Stomach (tissue), 9 donors: Measurements from ENCODE around the gene BSG. TPM values are rescaled to one million over a fixed set of nuclear protein-coding genes. Genes with fewer than 3 reads are reported as not detected.

ENCODE experiments used
- DNase-seq, 2 donors: peaks; one replicate each; pipeline versions ENCODE4 v3.0.0 to v3.0.0-alpha.2; 2013 to 2019
- H3K27ac ChIP-seq, 5 donors: fragments of 200-600 bp in 4 of 5; sonication (generic) in 4 of 5; one replicate each; pipeline ENCODE4 v1.5.1; 2013 to 2019; ENCODE audit warnings: mild to moderate bottlenecking in 1 of 5, moderate library complexity in 1 of 5
- H3K27me3 ChIP-seq, 3 donors: fragments of 200-600 bp; sonication (generic); one replicate each; pipeline ENCODE4 v1.5.1; 2017 to 2019; ENCODE audit warnings: mixed run types in 1 of 3
- H3K36me3 ChIP-seq, 4 donors: fragments of 200-600 bp; sonication (generic); 1 replicate in 3 of 4; 2 replicates in 1 of 4; pipeline ENCODE4 v1.5.1; 2016 to 2019
- H3K4me1 ChIP-seq, 4 donors: fragments of 200-600 bp; sonication (generic); one replicate each; pipeline ENCODE4 v1.5.1; 2016 to 2019
- H3K4me3 ChIP-seq, 4 donors: fragments of 200-600 bp; sonication (generic) in 3 of 4; one replicate each; pipeline ENCODE4 v1.5.1; 2016 to 2019; ENCODE audit warnings: mild to moderate bottlenecking in 1 of 4
- H3K9me3 ChIP-seq, 4 donors: fragments of 200-600 bp; sonication (generic); one replicate each; pipeline ENCODE4 v1.5.1; 2016 to 2019
- EP300 ChIP-seq: sonication (generic); formaldehyde crosslinking; IDR thresholded peaks from one replicate; pipeline ENCODE4 v1.6.1; 2017; ENCODE audit warnings: antibody characterized with exemption
- POLR2A ChIP-seq, 4 donors: fragments of 450-650 bp; IDR thresholded peaks; one replicate each; pipeline ENCODE4 v1.6.1; 2016; ENCODE audit warnings: antibody characterized with exemption in 4 of 4, control low read depth in 2 of 4, mild to moderate bottlenecking in 1 of 4, moderate library complexity in 1 of 4
- POLR2AphosphoS5 ChIP-seq, 3 donors: sonication (generic); formaldehyde crosslinking; IDR thresholded peaks; one replicate each; pipeline ENCODE4 v1.6.1; 2016; ENCODE audit warnings: antibody characterized with exemption in 3 of 3
- WGBS, 5 donors: extraction: QIAGEN DNeasy Blood & Tissue Kit in 3 of 5; methylation state at CpG; one replicate each; pipeline versions ENCODE4 v1.1.5 to v1.1.7; 2013 to 2018; 5-methylcytosine and 5-hydroxymethylcytosine counted together
- intact Hi-C: fragments of 100-400 bp; cut with DNase I; formaldehyde crosslinking; loops from one replicate; pipeline ENCODE4 v1.15.1; 2023; ENCODE audit warnings: low total_unique reads
- polyA plus RNA-seq, 3 donors: library from polyadenylated mRNA; stranded (reverse); fragments of 200-250 nt; gene quantifications; one replicate each; pipeline ENCODE4 v1.2.3, GENCODE V29; 2013
- total RNA-seq, 5 donors: library from RNA; depleted of rRNA; stranded (reverse); fragments of >200 nt; gene quantifications; one replicate each; pipeline versions ENCODE4 v1.1.0 to v1.2.3, GENCODE V29; 2014 to 2016
- TF ChIP-seq, protein P1 (sequence below), 7 experiments: fragments of 450-650 bp in 4 of 7; fragments of 200-600 bp in 3 of 7; sonication (generic) in 3 of 7; IDR thresholded peaks; one replicate each; pipeline ENCODE4 v1.5.1; 2016 to 2019; ENCODE audit warnings: antibody characterized with exemption in 7 of 7, control low read depth in 2 of 7, mild to moderate bottlenecking in 1 of 7
- donor health status: healthy with polysubstance abuse.
- donor health status: Bipolar disorder and iron deficiency.
- donor health status: healthy.

Gene BSG
- total and polyA plus RNA-seq, 8 donors = 184 to 1,029 (median 331) TPM

DNA sequence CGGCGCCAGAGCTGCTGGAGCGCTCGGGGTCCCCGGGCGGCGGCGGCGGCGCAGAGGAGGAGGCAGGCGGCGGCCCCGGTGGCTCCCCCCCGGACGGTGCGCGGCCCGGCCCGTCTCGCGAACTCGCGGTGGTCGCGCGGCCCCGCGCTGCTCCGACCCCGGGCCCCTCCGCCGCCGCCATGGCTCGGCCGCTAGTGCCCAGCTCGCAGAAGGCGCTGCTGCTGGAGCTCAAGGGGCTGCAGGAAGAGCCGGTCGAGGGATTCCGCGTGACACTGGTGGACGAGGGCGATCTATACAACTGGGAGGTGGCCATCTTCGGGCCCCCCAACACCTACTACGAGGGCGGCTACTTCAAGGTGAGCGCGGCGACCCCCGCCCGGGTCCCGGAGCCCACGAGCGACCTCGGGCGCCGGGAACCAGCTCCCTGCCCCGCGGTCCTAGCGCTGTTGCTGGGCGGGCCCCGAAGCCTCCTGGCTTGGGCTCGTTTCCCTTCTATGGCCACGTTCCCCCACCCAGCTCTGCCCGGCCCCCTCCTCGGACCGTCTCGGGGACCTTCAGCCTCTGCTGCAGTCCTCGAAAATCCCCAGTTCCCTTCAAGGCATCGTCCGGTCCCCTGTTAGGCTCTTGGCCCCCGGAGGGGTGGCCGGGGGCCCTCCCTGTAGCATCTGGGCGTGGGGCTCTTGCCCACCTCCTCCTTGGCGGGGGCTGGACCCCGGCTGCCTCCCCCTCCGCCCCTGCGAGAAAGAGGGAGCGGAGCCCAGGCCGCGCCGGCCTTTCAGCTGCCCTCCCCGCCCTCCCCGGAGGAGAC lies 40.4 kb upstream of the BSG start, which contains the start of gene CDC34:
TSS of gene CDC34 (plus strand) at position 8 of the 808 bp plus-strand sequence. CDS start at position 180, 172 bp downstream.
- intact Hi-C loops = no loop called here
- H3K4me3 ChIP-seq = peak within 1 kb of the TSS; percentile 97 to 100 (median 99)
- H3K4me1 ChIP-seq = peaks cover 27 to 52% (median 41%) of the 10 kb centered on the region in 4 donors
- 0 to 2% (median 0%) methylated on average over 22 to 84 of the region's 84 CpGs for WGBS, 5 donors
- peaks cover 13 to 22% (median 18%) of the 10 kb centered on the region in 4 donors for H3K36me3 ChIP-seq
- H3K9me3 ChIP-seq = no peaks in the 10 kb centered on the region
- TF ChIP-seq, protein P1, sequence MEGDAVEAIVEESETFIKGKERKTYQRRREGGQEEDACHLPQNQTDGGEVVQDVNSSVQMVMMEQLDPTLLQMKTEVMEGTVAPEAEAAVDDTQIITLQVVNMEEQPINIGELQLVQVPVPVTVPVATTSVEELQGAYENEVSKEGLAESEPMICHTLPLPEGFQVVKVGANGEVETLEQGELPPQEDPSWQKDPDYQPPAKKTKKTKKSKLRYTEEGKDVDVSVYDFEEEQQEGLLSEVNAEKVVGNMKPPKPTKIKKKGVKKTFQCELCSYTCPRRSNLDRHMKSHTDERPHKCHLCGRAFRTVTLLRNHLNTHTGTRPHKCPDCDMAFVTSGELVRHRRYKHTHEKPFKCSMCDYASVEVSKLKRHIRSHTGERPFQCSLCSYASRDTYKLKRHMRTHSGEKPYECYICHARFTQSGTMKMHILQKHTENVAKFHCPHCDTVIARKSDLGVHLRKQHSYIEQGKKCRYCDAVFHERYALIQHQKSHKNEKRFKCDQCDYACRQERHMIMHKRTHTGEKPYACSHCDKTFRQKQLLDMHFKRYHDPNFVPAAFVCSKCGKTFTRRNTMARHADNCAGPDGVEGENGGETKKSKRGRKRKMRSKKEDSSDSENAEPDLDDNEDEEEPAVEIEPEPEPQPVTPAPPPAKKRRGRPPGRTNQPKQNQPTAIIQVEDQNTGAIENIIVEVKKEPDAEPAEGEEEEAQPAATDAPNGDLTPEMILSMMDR (IDR thresholded peaks at IDR 0.05) = no peak
- TF ChIP-seq POLR2AphosphoS5 (IDR thresholded peaks at IDR 0.05) = peak in 1 of 3 donors; percentile 39
- H3K27me3 ChIP-seq = peaks cover 0 to 10% (median 4%) of the 10 kb centered on the region in 3 donors
- peak within 1 kb of the TSS; percentile 92 to 99 (median 96) for H3K27ac ChIP-seq
- DNase-seq = peak in 1 of 2 donors; percentile 61

DNA sequence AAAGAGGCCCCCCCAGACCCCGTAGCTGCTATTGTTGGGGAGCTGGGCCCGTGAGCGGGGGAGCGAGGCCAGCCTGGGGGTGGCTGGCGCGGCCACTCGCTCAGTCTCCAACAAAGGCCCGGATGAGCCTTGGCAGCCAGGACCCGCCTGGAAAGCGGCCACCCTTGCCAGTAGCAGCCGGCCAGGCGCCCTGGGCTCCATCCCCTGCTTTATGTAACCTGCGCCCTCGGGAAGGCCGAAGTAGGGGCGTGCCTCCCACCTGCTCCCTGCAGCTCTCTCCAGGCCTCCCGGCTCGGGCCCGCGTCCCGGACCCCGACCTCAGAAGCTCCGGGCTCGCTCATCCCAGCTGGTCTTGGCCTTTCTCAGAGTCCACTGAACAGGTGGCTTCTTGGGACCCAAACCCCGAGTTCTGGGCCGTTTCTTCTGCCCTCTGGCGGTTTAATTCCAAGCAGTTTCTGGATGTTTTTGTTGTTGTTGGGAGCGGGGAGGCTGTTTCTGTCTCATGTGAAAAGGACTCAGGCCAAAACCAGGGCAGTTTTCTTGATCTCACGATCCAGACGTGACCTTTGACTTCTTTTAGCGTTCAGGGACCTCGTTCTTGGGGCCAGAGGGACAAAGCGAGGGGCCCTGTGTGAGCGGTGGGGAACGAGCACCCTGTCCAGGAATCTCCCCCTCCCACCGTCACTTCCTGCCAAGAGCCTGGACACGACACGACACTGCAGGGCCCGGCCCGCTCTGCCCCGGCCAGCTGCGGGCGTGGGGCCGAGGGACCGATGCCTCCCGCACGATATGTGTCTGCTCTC lies 39.6 kb upstream of the BSG start:
- WGBS, 5 donors = 0% methylated on average over 28 to 47 of the region's 47 CpGs
- H3K4me3 ChIP-seq = peak overlapping the region; percentile 97 to 100 (median 99)
- H3K27me3 ChIP-seq = peaks cover 0 to 6% (median 0%) of the 10 kb centered on the region in 3 donors
- intact Hi-C loops = no loop called here
- H3K36me3 ChIP-seq = peaks cover 15 to 29% (median 24%) of the 10 kb centered on the region in 4 donors
- no peaks in the 10 kb centered on the region for H3K9me3 ChIP-seq
- DNase-seq = peak; percentile 84 to 85
- H3K4me1 ChIP-seq = peaks cover 27 to 52% (median 41%) of the 10 kb centered on the region in 4 donors
- peak overlapping the region; percentile 89 to 99 (median 96) for H3K27ac ChIP-seq
- TF ChIP-seq, protein P1 (IDR thresholded peaks at IDR 0.05) = peak in 3 of 7 experiments; percentile 27 to 43 (median 34)
- no peak for TF ChIP-seq POLR2AphosphoS5 (IDR thresholded peaks at IDR 0.05)

DNA sequence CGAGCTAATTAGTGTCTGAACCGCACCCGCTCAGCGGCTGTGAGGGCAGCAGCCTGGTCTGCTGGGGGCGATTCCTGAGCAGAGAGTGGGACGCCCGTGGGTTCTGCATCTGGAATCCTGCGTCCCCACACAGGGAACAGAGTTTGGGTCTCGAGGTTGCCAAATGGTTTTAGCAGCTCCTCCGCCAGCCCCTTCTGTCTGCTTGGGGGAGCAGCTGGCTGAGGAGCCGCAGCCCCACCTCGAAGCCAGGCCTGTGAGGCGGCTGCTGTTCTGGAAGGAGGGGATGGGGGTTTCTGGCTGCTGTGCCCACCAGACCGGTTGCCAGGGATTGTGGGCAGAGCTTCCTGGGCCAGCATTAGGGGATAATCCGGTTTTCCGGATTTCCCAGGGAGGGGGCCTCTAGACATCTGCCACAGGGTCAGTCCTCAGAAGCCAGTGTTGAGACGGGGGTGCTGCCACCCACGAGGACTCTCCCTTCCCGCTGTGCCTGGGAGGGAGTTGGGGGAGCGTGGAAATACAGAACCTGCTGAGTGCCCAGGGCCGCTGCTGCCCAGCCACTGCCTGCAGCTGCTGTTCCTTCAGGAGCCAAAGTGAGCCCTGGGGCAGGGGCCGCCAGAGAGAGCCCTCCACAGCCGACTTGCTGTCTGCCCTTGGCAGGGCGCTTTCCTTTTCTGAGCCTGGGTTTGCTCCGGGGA lies 38.9 kb upstream of the BSG start:
- H3K27ac ChIP-seq = peak overlapping the region; percentile 89 to 99 (median 96)
- WGBS, 5 donors = 31 to 47% (median 36%) methylated on average over 6 to 25 of the region's 25 CpGs
- TF ChIP-seq, protein P1 (IDR thresholded peaks at IDR 0.05) = no peak
- TF ChIP-seq POLR2AphosphoS5 (IDR thresholded peaks at IDR 0.05) (no peak), EP300 (no peak), POLR2A (IDR thresholded peaks at IDR 0.05) (no peak)
- H3K4me1 ChIP-seq = peaks cover 27 to 52% (median 41%) of the 10 kb centered on the region in 4 donors
- H3K36me3 ChIP-seq = peaks cover 22 to 36% (median 31%) of the 10 kb centered on the region in 4 donors
- peaks cover 0 to 3% (median 0%) of the 10 kb centered on the region in 3 donors for H3K27me3 ChIP-seq
- no peak for DNase-seq
- H3K9me3 ChIP-seq = no peaks in the 10 kb centered on the region
- H3K4me3 ChIP-seq = peak overlapping the region; percentile 97 to 100 (median 99)
- intact Hi-C loops = no loop called here

DNA sequence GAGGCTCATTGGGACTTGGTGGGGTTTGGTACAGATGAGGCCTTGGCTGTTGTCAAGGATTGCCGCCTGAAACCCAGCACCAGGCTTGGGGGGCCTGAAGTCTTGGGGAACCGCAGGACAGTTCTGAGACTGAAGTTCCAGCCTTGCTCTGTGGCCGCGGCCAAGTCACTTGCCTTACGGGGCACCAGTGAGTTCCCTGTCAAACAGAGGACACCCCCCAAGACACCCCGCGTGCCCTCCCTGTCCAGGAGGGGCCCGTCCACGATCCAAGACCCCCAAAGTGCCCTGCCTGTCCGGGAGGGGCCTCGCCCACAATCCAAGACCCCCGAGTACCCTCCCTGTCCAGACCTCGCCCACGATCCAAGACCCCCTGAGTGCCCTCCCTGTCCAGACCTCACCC lies 38.3 kb upstream of the BSG start:
- DNase-seq = no peak
- no peak for TF ChIP-seq POLR2A (IDR thresholded peaks at IDR 0.05)
- no peak for TF ChIP-seq POLR2AphosphoS5 (IDR thresholded peaks at IDR 0.05)
- TF ChIP-seq EP300 = no peak
- TF ChIP-seq, protein P1 (IDR thresholded peaks at IDR 0.05) = no peak
- H3K4me1 ChIP-seq = peaks cover 27 to 52% (median 41%) of the 10 kb centered on the region in 4 donors
- intact Hi-C loops = no loop called here
- peak overlapping the region in 4 of 5 donors; percentile 89 to 99 (median 94) for H3K27ac ChIP-seq
- WGBS, 5 donors = 65 to 89% (median 83%) methylated on average over 7 to 14 of the region's 14 CpGs
- no peaks in the 10 kb centered on the region for H3K9me3 ChIP-seq
- no peaks in the 10 kb centered on the region for H3K27me3 ChIP-seq
- peak overlapping the region in 3 of 4 donors; percentile 97 to 100 (median 99) for H3K4me3 ChIP-seq
- peaks cover 28 to 42% (median 37%) of the 10 kb centered on the region in 4 donors for H3K36me3 ChIP-seq
